Measurements from ENCODE around the gene TRIM47. TPM values are rescaled to one million over a fixed set of nuclear protein-coding genes. Genes with fewer than 3 reads are reported as not detected.

TRIM47 gene
- total RNA-seq, 1 donor: 15.1 TPM

DNA sequence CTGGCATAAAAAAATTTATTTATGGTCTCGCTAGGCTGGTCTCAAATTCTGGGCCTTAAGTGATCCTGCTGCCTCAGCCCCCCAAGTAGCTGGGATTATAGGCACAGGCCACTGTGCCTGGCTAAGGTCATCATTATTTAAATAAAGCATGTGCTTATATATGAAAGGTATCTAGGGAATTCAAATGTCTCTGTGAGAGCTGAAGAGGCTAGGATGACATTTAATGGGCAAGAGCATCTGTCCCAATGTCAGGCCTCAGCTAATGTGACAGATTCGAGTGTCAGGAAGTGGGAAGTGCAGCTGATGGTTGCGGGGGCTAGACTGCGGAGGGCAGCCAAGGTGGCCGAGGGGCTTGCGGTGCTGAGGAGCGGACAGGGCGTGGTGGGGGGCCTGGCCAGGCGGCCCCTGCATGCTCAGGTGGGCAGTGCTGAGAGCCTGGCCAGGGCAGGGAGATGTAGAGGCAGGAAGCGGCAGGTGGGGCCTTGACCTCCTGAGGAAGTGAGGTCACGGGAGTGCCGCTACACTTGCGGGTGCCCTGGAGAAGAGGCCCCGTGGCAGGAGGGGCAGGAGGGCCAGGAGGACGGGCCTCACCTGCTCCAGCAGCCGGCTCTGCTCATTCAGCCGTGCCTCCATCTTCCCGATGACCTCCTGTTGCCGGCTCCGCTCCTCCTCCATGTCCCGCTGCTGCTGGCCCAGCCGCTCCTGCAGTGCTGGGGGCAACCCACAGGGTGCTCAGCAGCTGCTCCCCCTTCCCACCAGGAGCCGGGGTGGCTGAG, 38.9 kb upstream of the TRIM47 start:
- TF ChIP-seq, protein P1, sequence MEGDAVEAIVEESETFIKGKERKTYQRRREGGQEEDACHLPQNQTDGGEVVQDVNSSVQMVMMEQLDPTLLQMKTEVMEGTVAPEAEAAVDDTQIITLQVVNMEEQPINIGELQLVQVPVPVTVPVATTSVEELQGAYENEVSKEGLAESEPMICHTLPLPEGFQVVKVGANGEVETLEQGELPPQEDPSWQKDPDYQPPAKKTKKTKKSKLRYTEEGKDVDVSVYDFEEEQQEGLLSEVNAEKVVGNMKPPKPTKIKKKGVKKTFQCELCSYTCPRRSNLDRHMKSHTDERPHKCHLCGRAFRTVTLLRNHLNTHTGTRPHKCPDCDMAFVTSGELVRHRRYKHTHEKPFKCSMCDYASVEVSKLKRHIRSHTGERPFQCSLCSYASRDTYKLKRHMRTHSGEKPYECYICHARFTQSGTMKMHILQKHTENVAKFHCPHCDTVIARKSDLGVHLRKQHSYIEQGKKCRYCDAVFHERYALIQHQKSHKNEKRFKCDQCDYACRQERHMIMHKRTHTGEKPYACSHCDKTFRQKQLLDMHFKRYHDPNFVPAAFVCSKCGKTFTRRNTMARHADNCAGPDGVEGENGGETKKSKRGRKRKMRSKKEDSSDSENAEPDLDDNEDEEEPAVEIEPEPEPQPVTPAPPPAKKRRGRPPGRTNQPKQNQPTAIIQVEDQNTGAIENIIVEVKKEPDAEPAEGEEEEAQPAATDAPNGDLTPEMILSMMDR (IDR thresholded peaks at IDR 0.05; ENCODE audit: insufficient read depth, low read depth, low read length): no peak
- H3K4me3 ChIP-seq (ENCODE audit: low read depth, low read length): no peak overlapping the region
- no peak for DNase-seq (ENCODE audit: low read depth)

DNA sequence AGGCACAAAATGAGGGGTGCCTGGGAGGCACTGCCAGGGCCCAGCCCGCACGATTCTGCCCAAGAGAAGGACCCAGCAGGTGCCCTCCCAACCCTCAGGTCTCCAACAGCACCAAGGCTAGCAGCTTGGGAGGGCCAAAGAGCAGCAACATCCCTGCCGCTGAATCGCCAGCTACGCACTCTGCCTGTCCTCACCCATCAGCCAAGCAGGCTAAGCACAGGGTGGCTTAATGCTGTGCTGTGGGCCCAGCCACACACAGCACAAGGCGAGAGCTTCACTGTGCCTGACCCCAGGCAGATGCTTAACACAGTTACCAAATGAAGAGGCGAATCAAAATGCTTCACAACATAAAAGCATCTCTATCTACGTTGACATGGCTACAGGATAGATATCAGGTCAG, 36.9 kb upstream of the TRIM47 start:
- DNase-seq (ENCODE audit: low read depth): no peak
- no peak overlapping the region for H3K4me3 ChIP-seq (ENCODE audit: low read depth, low read length)
- TF ChIP-seq, protein P1 (IDR thresholded peaks at IDR 0.05; ENCODE audit: insufficient read depth, low read depth, low read length): no peak

DNA sequence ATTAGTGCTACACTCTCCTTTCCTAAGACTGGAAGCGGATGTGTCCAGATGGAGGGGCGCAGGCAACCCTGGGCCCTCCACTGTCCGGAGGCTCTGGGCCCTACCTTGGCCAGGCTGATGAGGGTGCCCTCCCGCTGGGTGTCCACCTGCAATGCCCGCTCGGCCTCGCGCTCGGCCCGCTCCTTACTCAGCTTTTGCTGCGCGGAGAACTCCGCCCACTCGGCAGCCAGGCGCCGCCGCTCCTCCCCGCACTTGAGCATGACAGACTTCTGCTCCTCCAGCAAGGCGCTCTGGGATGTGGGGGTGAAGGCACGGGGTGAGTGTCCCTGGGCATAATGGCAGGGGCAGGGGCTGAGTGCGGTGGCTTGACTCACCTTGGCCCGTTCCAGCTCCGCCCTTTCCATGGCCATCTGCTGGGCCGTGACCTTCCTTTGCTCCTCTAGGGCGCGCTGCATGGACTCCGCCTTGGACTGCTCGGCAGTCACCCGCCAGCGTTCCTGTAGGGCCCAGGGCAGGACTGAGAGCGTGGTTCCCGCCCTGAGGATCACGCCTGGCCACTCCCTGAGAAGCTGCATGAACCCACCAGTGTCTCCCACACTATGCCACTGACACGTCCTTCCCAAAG, 36.4 kb upstream of the TRIM47 start:
- no peak for DNase-seq (ENCODE audit: low read depth)
- H3K4me3 ChIP-seq (ENCODE audit: low read depth, low read length): no peak overlapping the region
- TF ChIP-seq, protein P1 (IDR thresholded peaks at IDR 0.05; ENCODE audit: insufficient read depth, low read depth, low read length): no peak

DNA sequence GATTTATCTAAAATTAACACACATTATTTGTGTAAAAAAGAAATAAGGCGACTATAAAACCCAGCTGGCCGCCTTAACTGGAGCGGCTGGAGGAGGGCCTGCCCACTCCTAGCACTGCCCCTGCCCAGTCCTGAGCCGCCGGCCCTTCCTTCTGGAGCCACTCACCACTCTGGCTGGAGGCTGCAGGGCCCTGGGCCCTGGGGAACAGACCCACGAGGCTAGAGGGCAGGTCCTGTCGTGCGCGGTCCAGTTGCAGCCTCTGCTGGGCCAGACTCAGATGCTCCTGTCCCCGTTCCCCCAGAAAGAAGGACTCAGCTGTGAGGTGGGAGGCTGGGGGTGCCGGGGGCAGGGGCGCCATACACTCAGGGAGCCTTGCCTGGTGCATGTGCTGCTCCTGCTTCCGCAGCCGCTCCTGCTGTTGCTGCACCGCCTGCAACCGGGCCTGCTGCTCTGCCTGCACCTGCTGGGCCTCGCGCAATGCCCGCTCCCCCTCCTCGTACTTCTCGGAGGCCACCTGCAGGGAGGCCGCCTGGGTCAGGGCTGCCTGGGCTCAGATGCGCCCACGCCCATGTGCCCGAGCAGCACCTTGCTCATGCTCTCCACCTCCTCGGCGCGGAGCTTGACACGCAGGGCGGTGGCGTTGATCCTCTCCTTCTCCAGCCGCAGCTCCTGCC, 35.3 kb upstream of the TRIM47 start:
- TF ChIP-seq, protein P1 (IDR thresholded peaks at IDR 0.05; ENCODE audit: insufficient read depth, low read depth, low read length): no peak
- H3K4me3 ChIP-seq (ENCODE audit: low read depth, low read length): no peak overlapping the region
- DNase-seq (ENCODE audit: low read depth): no peak

DNA sequence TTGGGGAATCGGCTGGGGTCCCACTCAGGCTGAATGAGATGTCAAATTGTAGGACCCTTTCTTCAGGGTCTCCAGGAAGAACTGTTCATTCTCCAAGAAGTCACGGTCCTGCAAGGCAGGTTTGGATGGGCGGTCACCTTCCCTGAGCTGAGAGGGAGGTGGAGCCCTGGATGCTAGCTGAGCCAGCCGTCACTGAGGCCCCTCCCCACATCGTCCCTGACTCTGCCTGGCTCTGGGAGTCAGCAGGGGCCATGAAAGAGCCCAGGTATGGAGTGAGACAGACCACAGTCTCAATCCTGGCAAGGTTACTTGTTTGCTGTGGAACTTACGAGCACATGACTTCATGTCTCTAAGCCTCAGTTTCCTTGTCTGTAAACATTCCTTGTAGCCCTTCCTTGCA, 32.3 kb upstream of the TRIM47 start:
- TF ChIP-seq, protein P1 (IDR thresholded peaks at IDR 0.05; ENCODE audit: insufficient read depth, low read depth, low read length): no peak
- H3K4me3 ChIP-seq (ENCODE audit: low read depth, low read length): no peak overlapping the region
- DNase-seq (ENCODE audit: low read depth): no peak

DNA sequence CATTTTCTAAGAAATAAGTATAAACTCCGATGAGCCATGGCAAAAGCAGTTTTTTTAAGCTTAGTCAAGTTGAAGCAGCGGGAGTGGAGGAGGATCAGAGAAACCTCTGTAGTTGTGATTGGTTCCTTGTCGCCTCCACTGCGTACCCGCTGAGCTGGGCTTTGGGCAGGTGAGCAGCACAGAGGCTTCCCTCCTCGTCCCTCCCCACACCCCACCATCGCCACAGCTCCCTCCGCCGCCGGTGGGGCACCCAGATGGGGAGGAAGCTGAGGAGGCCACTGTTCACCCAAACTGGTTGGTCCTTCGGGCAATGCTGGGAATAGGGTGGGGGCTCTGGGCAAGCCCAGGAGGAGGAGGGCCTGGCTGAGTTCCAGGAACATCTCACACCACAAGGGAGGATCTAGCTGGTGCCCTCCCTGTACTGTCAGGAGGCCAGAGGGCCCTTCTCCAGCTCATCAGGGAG, 31.5 kb upstream of the TRIM47 start:
- DNase-seq (ENCODE audit: low read depth): no peak
- TF ChIP-seq, protein P1 (IDR thresholded peaks at IDR 0.05; ENCODE audit: insufficient read depth, low read depth, low read length): no peak
- H3K4me3 ChIP-seq (ENCODE audit: low read depth, low read length): no peak overlapping the region
